HG02571 (cell line): Measurements from ENCODE around the gene CDH4.
"Not testable (repeated sequence)": the region's sequence is repeated elsewhere in the genome, so short reads cannot be mapped to it uniquely, and the experiment has no call there.

Source experiments
- ATAC-seq: cut with Tn5 transposase; IDR thresholded peaks from one replicate; pipeline ENCODE4 v1.9.1; 2021; ENCODE audit warnings: mild to moderate bottlenecking, moderate library complexity; ENCODE audit not compliant: unreplicated experiment

Gene CDH4

DNA sequence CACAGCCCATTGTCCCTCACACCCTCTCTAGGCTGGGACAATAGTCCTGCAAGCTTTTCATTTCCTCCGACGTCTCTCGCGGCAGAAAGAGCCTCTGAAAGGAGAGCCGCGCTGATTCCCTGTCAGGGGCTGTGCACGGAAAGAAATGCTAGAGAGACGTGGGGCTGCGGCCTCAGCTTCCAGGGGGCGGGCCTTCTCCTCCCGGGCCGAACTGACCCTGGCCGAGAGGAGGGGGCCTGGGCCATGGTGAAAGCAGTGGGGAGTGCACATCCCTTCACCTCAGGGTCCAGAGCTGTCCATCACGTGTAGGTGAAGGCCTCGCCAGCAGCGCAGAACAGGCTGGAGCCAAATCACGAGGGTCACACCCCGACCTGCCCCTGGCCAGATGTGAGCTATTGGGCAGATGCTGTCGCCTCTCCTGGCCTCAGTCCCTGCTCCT lies 593.2 kb downstream of the CDH4 start:
- ATAC-seq = no peak

DNA sequence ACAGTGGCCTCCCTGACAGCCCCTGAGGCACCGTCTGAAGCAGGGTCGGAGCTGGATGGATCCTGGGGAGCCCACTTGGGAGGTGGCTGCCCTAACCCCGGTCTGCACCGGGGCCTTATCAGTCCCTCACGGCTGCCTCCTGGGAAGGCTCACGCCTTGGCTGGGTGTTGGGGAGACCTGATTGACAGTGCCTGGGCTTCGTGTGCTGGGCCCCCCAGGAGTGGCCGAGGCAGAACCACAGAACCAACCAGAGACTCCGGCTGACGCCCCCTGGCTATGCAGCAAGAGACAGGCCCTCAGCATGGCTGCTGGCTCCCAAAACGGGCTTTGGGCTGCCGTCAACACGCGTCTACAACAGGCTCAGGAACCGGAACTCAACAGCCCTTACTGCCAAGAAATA lies 594.0 kb downstream of the CDH4 start:
- no peak for ATAC-seq

DNA sequence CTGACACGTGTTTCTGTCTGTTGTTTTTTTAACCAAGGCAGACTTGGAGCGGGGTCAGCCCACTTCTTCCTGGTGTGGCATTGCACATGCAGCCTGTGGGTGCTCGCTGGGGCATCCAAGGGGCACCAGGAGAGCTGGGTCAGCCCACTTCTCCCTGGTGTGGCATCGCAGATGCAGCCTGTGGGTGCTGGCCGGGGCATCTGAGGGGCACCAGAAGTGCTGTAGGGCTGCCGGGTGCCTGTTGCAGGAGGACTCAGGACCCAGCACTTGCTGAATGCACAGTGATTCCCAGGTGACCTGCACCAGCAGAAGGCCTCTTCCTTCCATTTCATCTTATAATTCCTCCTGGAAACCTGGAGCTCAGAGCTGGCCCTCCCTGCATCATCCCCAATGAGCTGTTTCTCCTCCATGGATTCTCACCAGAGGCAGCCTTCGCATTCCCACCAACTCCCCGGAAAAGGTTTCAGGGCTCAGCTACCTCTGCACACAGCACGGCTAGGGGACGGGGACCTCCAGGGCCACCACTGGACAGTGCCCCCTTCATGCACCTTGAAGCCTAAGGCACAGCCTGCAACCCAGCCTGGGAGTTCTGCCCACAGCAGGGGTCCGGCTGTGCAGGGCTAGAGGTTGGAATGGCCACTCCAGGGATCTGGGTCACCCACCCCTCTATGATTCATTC lies 594.8 kb downstream of the CDH4 start:
- no peak for ATAC-seq

DNA sequence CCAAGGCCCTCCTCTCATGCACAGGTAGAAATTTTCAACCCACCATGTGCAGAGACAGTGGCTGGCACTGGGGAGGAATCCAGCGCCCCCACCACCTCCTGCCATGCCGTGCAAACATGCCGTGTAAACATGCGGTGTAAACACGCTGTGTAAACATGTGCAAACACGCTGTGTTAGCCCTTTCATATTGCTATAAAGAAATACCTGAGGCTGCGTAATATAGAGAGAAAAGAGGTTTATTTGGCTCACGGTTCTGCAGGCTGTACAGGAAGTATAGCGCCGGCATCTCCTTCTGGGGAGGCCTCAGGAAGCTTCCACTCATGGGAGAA lies 595.3 kb downstream of the CDH4 start:
- ATAC-seq = no peak

GRCh38 chr20:61847986-61848385 lies 595.9 kb downstream of the CDH4 start:
- ATAC-seq = no peak

DNA sequence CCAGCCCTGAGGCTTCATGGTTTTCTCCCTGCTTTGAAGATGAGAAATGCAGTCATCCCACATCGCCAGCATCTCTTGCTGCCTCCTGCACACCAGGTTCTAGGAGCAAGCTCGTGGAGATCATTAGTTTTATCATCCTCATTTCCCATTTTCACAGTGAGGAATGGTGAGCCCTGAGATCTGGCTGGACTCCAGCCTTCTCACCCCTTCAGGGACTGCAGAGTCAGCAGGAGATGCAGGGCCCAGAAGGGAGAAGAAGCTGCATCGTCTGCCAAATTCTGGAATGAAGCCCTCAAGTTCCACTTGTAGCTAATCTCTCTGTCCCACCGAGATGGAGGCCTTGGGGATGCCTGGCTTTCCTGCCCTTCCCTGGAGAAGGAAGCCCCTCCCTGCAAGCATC lies 596.8 kb downstream of the CDH4 start:
- no peak for ATAC-seq

- ATAC-seq = no peak
Observed at GRCh38 chr20:61849376-61849775, 597.3 kb downstream of the CDH4 start.

DNA sequence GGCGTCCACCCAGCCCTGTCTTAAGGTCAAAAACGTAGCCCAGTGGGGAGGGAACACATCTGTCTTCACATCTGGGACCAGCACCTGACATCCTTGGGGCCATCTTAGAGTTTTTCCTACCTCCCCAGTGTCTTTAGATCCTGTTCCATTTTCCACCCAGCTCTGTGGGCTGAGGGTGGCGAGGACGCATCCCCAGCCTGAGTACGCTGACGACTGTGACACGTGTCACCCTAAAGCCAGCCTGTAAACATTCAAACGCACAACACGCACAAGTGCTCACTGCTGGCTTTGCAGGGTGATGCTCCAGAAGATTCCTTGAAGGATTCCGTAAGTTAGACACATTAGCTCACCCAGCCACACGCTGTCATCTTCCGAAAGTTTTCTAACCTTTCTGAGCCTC lies 597.8 kb downstream of the CDH4 start:
- ATAC-seq = no peak

DNA sequence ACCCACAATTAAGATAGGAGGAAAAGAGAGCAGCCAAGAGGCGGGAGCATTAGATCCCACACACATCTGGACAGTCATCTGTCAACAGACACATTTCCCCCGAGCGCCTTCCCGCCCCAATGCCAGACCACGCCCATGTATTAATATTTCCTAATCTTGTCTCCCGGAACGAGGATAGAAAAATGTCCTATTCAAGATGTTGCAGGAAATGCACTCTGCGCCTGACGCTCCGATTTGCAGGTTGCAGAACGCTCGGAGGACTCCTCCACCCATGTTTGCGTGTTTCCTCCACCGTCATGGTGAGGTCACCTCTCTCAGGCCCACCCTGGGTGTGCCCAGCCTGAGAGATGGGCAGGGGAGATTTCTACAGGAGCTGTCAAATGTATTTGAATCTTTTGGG lies 598.4 kb downstream of the CDH4 start:
- no peak for ATAC-seq

DNA sequence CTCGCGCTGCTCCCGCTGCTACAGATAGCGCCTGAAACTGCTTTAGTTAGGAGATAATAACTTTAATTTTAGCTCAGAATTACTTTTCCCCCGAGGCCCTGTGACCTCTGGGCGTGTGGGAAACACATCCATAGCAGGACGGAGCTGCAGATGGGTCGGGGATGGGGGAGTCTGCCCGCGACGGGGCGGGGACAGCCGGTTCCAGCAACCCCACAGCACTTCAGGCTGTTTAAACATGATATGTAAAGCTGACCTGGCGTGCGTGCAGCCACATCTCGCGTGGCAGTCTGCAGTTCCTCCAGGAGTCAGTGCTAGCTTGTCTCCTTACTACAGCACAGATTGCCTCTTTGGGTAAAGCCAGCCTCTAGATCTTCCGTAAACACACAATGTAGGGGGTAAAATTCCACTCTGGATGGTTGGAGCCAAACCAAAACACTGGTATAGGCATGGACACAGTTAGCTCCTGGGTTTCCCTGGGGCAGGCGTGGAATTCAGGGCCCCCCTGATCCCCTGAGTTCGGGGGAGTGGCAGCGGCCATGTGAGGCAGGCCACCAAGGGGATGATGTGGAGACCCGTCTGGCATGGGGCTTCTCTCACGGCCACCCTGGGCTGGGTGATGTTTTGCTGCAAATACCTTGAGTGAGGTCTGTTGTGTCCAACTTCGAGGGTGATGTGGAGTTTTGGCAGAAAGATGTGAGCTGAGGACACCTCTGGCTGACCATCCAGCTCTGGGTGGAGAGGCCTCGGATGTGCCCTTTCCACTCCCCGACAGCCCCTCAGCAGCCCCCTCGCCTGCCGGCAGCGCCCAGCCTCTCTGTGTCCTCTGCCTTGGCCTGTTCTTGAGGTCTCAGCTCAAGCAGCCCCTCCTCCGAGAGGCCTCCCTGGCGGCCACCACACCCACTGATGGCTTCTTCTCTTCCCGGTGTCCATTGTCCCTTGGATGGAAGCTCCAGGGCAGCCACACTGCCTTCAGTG lies 599.2 kb downstream of the CDH4 start:
- no peak for ATAC-seq

GRCh38 chr20:61852268-61853072 lies 600.4 kb downstream of the CDH4 start:
- ATAC-seq = no peak

DNA sequence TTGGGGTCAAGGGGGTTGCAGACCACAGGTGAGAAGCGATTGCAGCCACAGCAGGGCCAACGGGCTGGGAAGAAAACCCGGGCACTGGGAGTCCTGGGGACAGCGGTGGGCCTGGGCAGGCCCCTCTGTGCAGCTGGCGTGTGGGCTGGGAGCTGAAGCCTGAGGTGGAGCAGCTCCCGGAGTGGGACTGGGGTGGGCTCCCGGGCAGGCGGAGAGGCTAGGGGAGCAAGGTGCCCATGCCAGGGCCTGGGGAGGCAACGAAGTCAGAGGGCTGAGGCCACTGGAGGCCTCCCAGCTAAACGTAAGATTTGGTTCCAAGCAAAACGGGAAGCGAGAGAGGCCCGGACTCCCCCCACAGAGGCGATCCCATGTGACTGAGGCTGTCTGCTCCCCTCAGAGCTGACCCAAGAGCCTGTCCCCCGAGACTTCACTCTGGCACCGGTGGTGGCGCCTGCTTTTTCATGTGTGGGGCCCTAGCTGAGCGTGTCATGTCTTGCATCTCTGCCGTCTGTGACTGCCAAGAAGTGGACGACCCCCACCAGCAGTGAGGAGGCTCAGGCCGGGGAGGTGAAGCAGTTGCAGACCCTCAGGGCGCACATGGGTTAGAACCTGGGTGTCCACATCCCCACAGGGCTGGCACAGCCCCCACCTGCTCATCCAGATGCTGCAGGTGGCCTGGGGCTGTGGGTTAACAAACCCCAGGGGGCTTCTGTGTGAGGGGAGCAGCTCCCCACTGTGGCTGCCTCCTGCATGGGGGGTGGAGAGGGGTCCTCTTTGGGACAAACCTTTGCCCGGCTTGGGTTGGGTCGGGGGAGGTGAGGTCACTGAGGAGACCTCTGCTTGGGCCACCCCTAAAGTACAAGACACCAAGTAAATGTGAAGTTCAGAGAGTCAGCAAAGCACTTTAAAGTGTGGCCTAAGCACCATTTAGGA lies 601.3 kb downstream of the CDH4 start:
- no peak for ATAC-seq

DNA sequence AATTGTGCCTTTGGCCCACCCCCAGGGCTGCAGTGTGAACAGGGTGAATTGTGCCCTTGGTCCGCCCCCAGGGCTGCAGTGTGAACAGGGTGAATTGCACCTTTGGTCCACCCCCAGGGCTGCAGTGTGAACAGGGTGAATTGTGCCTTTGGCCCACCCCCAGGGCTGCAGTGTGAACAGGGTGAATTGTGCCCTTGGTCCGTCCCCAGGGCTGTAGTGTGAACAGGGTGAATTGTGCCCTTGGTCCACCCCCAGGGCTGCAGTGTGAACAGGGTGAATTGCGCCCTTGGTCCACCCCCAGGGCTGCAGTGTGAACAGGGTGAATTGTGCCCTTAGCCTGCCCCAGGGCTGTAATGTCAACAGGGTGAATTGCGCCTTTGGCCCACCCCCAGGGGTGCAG lies 602.5 kb downstream of the CDH4 start:
- not testable (repeated sequence) for ATAC-seq

DNA sequence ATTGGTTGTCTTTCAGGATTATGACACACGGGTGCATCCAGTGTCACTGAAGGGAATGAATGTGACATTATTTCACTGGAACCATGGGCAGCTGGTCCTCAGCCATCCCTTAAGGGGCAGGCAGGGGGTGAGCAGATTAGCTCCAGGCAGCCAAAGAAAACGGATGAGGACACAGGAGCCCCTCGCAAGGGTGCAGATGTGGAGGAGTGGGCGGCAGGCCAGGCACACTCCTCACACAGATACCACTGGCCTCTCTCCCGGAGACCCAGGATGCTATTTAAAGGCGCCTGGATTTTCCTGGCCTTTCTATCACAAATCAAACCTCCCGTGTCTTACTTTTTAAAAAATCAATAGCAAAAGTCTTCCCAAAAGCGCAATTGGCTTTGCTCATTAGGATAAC lies 603.2 kb downstream of the CDH4 start:
- ATAC-seq = no peak

- no peak for ATAC-seq
Observed at GRCh38 chr20:61856626-61857413, 604.8 kb downstream of the CDH4 start.

DNA sequence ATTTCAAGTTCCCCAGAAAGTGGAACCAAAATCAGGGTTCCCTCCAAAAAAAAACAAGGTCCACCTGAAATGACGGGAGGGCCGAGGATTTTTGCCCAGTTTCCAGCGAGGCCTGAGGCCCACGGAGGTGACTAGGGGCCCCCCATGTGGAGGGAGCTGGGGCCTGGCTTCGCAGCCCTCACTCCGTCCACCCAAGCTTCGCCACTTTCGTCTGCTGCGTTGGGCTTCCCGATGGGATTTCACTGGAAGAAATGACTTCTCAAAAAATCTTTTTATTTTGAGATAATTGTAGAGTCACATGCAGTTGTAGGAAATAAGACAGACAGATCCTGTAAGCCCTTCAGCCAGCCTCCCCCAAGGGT lies 605.3 kb downstream of the CDH4 start:
- no peak for ATAC-seq

DNA sequence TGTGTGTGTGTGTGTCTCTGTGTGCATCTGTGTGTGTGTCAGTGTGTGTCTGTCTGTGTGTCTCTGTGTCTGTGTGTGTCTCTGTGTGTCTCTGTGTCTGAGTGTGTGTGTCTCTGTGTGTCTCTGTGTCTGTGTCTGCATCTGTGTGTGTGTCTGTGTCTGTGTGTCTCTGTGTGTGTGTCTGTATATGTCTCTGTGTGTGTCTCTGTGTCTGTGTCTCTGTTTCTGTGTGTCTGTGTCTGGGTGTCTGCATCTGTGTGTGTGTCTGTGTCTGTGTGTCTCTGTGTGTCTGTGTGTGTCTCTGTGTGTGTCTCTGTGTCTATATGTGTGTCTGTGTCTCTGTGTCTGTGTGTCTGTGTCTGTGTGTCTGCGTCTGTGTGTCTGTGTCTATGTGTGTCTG lies 605.8 kb downstream of the CDH4 start:
- no peak for ATAC-seq

DNA sequence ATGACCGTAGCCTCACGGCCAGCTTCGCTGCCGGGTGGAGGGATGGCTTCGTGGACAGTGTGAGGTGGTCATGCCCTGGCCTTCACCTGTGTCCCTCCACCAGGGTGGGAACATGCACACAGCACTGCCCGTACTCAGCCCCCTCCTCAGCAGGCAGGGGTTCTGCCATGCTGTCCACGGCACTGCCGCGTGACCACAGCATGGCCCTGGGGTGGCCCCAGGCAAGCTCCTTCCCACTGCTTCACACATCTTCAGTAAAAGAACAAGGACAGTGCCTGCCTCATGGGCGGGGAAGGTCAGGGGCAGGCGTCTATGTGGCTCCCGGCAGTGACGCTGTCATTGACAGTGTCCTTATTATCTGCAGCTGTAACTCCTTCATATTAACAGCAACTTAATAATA lies 607.7 kb downstream of the CDH4 start:
- no peak for ATAC-seq

GRCh38 chr20:61860260-61860987 lies 608.4 kb downstream of the CDH4 start:
- ATAC-seq = no peak
